Retinal pigment epithelial cell (primary cell): ENCODE results near the gene OLFML3.

Source experiments
- DNase-seq: peaks from one replicate; pipeline ENCODE4 v3.0.0-alpha.2; 2010; ENCODE audit warnings: low read depth
- H3K4me3 ChIP-seq: 2 replicates; pipeline ENCODE4 v1.5.1; 2011; ENCODE audit warnings: mild to moderate bottlenecking, low read length, control low read depth, moderate library complexity
- TF ChIP-seq, protein P1 (sequence below): conservative IDR thresholded peaks from 2 replicates; pipeline ENCODE4 v1.5.1; 2011; ENCODE audit warnings: low read depth, low read length, control low read depth, inconsistent platforms

Gene OLFML3

DNA sequence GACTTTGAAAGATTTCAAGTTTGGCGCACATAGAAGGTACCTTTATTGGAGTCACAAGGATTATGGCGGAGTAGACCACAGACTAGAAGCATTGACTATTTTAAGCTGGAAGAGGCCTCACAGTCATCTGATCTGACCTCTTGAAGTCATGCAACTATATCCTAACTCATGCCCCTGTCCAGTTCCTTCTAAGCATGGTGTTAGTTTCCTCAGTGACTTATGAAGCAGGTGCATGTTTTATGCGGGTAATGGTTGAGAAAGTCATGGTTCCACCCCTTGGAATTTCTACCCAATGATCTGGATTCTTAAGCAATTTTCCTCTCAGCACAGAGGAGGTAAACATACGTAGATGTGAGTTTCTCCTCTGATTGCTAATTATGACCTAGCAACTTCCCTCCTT lies 11.7 kb downstream of the OLFML3 start:
- TF ChIP-seq, protein P1, sequence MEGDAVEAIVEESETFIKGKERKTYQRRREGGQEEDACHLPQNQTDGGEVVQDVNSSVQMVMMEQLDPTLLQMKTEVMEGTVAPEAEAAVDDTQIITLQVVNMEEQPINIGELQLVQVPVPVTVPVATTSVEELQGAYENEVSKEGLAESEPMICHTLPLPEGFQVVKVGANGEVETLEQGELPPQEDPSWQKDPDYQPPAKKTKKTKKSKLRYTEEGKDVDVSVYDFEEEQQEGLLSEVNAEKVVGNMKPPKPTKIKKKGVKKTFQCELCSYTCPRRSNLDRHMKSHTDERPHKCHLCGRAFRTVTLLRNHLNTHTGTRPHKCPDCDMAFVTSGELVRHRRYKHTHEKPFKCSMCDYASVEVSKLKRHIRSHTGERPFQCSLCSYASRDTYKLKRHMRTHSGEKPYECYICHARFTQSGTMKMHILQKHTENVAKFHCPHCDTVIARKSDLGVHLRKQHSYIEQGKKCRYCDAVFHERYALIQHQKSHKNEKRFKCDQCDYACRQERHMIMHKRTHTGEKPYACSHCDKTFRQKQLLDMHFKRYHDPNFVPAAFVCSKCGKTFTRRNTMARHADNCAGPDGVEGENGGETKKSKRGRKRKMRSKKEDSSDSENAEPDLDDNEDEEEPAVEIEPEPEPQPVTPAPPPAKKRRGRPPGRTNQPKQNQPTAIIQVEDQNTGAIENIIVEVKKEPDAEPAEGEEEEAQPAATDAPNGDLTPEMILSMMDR, result no peak
- no peak overlapping the region for H3K4me3 ChIP-seq
- no peak for DNase-seq

DNA sequence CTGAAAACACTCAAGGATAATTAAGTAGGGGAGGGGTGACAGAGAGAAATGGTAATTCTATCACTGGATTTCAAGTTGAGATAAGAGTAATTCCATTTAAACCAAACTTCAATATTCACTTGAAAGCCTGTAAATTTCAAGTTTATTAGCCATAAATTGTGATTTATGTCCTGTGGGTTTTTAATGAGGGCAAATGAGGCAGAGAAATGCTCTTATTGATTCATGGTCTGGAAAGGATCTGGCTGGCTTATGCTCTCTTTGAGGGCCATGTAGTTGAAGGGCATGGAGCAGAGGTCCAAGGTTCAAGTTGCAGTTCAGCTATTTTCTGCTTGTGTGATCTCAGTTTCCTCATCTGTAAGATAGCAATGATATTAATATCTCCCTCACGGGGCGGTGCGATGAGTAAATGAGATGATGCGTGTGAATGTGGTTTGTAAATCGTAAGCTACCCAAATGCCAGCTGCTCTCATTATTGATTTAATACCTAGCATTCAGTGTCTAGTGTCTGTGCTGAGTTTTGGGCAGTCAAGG lies 12.3 kb downstream of the OLFML3 start:
- H3K4me3 ChIP-seq, result no peak overlapping the region
- TF ChIP-seq, protein P1, result no peak
- DNase-seq, result no peak

DNA sequence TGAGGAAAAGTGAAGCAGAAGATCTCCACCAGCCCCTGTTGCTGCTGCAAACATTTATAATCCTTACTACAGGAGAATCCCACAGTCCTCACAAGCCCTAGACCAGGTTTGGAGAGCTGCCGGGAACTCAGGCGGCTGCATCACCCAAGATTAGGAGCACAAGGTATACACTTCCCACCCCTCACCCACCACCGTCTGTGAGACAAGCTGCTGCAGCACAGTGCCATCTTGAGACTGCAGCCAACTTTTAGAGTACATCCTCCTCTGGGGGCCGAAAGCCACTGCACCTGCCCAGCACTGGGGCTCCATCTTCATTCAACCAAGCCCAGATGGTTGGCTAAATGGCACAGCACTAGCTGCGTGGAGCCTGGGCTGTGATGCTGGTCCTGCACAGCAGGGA lies 13.8 kb downstream of the OLFML3 start:
- no peak for DNase-seq
- TF ChIP-seq, protein P1, result no peak
- H3K4me3 ChIP-seq, result no peak overlapping the region

DNA sequence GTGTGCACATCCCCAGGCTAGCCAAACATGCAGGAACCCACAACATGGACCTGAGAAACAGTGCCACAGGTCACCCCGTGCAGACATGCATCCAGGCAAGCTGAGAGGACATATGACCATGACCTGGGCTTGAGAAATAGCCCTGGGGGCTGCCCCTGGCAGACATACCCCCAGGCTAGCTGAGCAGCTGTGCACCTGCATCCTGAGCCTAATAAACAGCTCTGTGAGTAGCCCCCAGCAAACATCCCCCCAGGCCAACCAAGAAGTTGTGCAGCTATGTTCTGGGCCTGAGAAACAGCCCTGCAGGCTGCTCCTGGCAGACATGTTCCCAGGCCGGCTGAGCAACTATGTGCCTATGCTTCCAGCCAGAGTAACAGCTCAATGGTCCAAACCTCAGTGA lies 14.5 kb downstream of the OLFML3 start:
- TF ChIP-seq, protein P1, result no peak
- H3K4me3 ChIP-seq, result no peak overlapping the region
- no peak for DNase-seq

DNA sequence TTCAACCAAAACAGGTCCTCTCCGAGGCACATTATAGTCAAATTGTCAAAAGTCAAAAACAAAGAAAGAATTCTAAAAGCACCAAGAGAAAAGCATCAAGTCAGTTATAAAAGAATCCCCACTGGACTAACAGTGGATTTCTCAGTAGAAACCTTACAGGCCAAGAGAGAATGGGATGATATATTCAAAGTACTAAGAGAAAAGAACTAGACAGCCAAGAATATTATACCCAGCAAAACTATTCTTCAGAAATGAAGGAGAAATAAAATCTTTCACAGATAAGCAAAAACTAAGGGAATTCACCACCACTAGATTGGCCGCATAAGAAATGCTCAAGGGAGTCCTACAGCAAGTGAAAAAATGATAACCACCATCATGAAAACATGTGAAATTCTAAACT lies 16.1 kb downstream of the OLFML3 start:
- TF ChIP-seq, protein P1, result no peak
- DNase-seq, result no peak
- no peak overlapping the region for H3K4me3 ChIP-seq

DNA sequence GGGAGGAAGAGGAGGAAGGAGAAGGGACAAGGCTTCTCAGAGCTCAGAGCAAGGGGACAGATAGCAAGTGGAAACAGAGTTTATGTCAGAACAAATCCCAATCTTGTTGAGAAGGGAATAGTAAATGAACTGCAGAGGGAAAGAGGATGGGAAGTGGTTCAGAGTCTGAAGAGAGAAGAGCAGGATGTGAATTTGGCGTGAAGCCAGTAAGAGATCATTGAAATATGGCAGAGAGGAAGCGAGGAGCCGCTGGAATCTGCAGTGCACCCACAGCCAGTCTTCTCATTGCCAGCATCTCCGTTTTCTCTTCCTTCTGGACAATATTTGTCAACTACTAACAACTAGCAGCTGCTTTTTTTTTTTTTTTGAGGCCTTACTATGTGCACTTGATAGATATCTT lies 19.1 kb downstream of the OLFML3 start:
- no peak overlapping the region for H3K4me3 ChIP-seq
- TF ChIP-seq, protein P1, result no peak
- no peak for DNase-seq

DNA sequence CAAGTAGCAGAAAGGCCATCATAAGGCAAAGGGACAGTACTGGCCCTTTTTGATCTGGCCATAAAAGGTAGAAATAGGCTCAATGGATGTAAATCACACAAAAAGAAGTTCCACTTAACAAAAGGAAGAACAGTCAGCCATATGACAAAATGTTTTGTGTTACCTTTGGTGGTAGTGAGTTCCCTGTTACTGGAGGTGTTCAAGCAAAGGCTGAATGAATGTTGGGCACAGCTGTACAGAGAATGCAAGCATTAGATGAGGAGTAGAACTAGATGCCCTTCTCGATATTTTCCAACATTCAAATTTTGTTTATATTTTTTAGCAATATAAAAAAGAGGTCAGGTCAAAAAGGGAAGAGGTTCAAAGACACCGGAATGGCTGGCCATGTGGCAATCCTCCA lies 20.0 kb downstream of the OLFML3 start:
- no peak for DNase-seq
- H3K4me3 ChIP-seq, result no peak overlapping the region
- TF ChIP-seq, protein P1, result no peak
